Ammon's horn (tissue), 1 donor: Measurements from ENCODE around the gene ARHGEF1.

Experiments
- DNase-seq: peaks from one replicate; pipeline ENCODE4 v3.0.0-alpha.2; 2016; ENCODE audit warnings: low spot score

ARHGEF1 gene

GRCh38 chr19:41918653-41919244 is 35.8 kb downstream of the ARHGEF1 start:
- no peak for DNase-seq

GRCh38 chr19:41919948-41920712 is 37.1 kb downstream of the ARHGEF1 start:
- no peak for DNase-seq

- DNase-seq = no peak
These were observed 38.0 kb downstream of the ARHGEF1 start for GRCh38 chr19:41920882-41921576.

- DNase-seq = no peak
These were observed 38.9 kb downstream of the ARHGEF1 start for GRCh38 chr19:41921577-41922576.

GRCh38 chr19:41922585-41922984 is 39.6 kb downstream of the ARHGEF1 start:
- DNase-seq = no peak

- DNase-seq = no peak
These were observed 40.2 kb downstream of the ARHGEF1 start for GRCh38 chr19:41923045-41923788.

GRCh38 chr19:41924151-41925145 is 41.5 kb downstream of the ARHGEF1 start:
- no peak for DNase-seq

- DNase-seq = no peak
These were observed 42.4 kb downstream of the ARHGEF1 start for GRCh38 chr19:41925208-41926003.

- DNase-seq = no peak
These were observed 43.2 kb downstream of the ARHGEF1 start for GRCh38 chr19:41926028-41926762.

- no peak for DNase-seq
These were observed 43.9 kb downstream of the ARHGEF1 start for GRCh38 chr19:41926763-41927496.

GRCh38 chr19:41927497-41928192 is 44.7 kb downstream of the ARHGEF1 start:
- no peak for DNase-seq

GRCh38 chr19:41928221-41928683 is 45.3 kb downstream of the ARHGEF1 start, which contains the start of gene ERFL:
ERFL (minus strand) TSS chr19:41928449; CDS start chr19:41912919, 15,530 bp downstream.
- DNase-seq = no peak

- no peak for DNase-seq
These were observed 46.0 kb downstream of the ARHGEF1 start for GRCh38 chr19:41928754-41929535.

- DNase-seq = no peak
These were observed 46.6 kb downstream of the ARHGEF1 start for GRCh38 chr19:41929536-41930071.

GRCh38 chr19:41930322-41930722 is 47.3 kb downstream of the ARHGEF1 start:
- no peak for DNase-seq
